GM19043 (cell line): ENCODE data around the gene MYH6.
"Not testable (repeated sequence)": the region's sequence is repeated elsewhere in the genome, so short reads cannot be mapped to it uniquely, and the experiment has no call there.

ENCODE experiments used
- ATAC-seq: cut with Tn5 transposase; IDR thresholded peaks from one replicate; pipeline ENCODE4 v1.9.1; 2021; ENCODE audit warnings: low read depth; ENCODE audit not compliant: unreplicated experiment

MYH6 gene

DNA sequence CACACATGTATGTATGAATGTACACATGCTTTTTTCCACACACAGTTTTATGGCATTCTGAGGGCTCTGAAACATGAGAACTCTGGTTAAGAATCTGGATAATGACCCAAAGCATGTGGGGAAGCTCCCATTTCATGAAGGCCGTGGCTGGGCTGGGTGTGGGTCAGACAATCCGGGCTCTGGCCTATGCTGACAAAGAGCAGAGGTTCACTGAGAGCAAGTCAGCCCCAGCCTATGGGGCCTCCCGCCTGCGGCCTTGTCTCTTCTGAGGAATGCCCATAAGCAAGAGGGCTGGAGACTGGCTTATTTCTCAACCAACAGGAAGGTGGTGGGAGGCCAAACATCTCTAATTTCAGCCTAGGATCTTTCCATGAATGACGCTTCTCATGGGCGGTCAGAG lies 8.5 kb downstream of the MYH6 start:
- no peak for ATAC-seq

DNA sequence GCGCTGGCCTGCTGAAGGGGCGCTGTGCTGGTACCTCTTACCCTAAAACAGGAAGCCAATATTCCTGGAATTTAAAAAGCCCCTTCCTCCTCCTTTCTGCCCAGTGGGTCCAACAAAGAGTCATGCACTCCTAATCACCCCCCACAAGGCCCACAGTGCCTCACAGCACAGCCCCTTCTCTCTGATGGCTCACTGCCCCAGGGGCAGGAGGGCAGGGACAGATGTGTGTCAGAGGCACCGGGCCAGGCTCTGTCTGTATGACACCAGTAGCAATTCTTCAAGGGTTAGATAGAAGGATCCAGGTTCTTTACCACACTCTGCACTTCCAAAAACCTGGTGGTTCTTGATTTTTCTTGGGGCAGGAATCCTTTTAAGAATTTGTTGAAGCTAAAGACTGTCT lies 8.9 kb downstream of the MYH6 start:
- no peak for ATAC-seq

DNA sequence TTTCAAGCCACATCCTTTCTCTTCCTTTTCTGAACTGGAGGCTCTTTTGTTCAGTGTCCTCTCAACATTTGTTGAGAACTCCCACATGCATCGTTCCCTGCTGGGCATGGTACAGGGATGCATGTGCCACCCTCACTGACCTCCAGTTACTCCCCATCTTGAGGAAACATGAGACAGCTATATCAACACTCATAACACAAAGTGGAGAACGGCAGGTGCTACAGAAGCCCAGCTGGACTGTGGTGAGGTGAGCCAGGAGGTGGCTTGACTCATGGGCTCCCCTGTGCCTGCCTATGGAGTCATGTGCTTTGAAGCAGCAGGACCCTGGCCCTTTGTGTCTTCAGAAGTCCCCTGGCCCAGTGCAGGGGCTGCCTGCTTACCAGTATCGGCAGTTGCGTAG lies 9.7 kb downstream of the MYH6 start:
- ATAC-seq: no peak

DNA sequence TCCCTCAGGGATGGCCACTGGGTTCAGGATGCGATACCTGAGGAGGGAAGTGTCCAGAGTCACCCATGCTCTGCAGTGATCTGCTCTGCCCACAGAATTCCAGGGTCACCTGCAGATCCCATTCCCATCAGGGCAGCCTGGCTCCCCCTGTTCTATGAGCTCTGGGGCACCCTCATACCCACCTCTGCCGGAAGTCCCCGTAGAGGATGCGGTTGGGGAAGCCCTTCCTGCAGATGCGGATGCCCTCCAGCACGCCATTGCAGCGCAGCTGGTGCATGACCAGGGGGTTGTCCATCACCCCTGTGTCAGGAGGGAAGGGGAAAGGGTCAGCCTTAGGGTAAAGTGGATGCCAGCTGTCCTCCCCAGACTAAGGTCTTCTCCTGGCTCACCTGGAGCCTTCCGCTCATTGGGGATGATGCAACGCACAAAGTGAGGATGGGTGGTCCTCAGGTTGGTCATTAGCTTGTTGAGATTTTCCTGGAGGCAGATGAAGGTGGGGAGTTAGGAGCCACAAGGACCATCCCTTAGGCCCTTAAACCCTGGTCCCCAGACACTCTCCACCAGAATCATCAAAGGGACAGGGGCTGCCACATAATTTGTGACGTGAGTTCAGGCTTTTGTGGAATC lies 11.2 kb downstream of the MYH6 start:
- no peak for ATAC-seq

DNA sequence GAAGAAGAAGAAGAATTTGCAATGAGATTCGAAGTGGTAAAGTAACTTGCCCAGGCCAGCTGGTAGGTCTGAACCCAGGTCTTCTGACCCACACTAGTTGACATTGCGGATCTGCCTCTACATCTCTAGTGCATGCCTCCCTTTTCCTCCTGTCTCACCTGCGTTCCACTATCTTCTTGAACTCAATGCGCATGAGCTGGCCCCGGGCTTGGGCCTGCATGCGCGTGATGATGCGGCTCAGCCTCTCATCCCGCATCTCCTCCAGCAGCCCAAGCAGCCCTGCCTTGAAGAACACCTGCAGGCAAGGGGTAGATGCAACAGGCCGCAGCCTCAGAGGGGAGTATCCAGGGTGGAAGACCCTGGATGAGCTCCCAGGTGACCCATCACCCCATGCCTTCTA lies 11.9 kb downstream of the MYH6 start:
- ATAC-seq: no peak

DNA sequence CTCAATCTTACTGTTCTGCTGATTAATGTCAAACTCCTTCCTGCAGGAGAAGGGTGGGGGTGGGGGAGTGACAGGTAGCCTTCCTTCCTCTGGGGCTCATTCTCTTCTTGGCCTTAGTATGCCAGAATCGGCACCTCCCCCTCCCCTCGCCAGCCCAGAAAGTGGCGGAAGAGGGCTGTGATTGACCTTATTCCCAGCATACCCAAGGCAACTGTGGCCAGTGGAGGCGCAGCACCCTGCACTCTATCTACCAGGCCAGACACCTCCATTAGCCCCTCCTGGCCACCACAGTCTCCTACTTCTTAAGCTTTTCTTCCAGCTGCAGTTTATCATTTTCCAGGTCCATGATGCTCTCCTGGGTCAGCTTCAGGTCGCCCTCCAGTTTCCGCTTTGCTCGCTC lies 15.5 kb downstream of the MYH6 start:
- no peak for ATAC-seq

DNA sequence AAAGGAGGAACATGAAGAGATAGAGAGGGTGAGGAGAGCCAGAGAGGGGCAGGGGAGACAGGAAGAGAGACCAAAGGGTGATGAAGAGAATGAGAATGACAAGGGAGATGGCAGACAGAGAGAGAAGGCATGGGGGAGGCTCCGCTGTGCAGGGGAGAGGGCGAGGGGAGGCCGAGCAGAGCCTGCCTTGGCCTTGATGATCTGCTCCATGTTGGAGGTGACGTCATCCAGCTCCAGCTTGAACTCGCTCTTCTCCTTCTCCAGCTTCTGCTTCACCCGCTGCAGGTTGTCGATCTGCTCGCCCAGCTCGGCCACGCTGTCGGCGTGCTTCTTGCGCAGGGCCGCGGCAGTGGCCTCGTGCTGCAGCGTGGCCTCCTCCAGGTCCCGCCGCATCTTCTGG lies 18.2 kb downstream of the MYH6 start:
- ATAC-seq: not testable (repeated sequence)

DNA sequence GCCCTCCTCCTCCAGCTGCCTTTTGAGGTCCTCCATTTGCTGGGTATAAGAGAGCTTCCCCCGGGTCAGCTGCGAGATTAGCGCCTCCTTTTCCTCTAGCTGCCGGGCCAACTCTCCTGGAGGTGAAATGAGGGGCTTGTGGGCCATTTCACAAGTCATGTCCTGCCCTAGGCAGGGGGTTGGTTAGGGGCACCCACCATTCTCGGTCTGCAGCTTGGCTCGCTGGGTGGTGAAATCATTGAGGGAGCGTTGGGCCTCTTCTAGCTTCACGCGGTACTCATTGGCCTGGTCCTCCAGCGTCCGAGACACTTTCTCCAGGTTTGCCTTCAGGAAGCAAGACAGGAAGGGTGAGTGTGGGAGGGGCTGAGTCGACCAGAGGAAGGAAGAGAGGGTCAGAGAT lies 18.7 kb downstream of the MYH6 start:
- no peak for ATAC-seq

DNA sequence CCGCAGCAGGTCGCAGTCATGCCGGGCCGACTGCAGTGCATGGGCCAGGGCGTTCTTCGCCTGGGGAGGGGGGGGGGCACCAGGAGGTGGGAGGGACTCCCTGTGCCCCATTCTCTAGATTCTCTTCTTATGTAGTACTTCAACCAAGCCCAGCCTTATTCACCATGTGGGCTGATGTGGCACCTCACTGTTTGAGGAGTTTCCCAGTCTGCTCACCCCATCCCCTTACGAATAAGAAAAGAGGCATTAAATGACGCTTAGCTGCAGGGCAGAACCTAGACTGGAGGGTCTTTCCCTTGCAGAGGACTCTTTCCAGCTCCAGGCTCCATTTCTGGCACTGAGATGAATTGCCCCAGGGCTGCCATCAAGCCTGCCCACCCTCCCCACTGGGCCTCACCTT lies 19.1 kb downstream of the MYH6 start:
- no peak for ATAC-seq

DNA sequence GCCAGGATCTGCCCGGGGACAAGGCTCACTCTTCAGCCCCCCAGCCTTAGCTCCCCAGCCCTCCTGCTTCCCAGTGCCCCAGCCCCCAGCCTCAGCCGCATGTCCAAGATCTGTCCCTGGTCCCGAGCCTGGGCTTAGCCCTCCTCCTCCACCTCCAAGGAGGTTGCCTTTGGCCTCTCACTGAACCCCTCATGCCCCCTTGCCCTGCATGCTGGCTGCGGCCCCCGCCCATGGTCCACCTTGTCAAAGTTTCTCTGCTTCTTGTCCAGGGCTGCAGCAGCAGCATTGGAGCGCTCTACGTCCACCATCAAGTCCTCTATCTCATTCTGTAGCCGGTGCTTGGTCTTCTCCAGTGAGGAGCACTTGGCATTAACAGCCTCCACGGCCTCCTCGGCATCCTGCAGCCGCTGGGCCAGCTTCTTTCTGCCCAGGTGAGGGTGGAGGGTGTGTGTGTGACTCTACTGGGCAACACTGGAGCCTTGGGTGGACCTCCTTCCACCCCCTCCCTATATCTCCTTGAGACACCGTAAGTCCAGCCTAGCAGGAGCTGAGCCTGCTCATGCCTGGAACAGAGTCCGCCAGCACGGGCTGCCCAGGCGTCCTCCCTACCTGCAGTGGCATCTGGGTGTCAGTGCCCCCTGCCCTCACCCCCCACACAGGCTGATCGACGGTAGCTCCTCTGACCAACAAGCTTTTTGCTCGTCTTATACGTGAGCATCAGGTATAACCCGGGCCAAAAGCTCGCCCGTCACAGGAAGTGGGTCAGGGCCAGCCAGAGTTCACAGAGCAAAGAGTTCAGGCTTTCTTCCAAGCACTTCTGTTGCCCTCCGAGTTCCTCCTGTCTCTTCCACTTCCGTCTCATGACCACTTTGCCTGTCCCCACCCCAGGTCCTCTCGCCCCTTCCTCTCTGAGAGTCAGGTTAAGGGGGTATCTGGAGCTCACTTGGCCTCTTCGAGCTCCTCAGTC lies 19.9 kb downstream of the MYH6 start:
- ATAC-seq: no peak

DNA sequence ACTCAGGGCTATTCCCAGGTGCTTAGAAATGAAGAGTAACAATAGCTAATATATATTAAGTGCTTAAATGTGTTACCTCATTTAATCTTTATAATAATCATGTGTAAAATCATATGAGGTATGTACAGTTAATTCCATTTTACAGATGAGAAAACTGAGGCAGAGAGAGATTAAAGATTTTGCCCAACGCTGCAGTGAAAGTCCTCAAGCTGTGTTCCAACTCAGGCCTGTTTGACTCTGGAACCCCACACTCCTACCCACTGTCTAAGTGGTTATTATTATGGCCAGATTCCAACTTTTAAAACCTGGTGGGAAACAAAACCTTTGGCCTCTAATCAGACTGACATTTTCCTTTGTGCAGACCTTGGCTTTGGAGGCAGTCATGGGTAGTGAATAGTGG lies 21.1 kb downstream of the MYH6 start:
- ATAC-seq: no peak

DNA sequence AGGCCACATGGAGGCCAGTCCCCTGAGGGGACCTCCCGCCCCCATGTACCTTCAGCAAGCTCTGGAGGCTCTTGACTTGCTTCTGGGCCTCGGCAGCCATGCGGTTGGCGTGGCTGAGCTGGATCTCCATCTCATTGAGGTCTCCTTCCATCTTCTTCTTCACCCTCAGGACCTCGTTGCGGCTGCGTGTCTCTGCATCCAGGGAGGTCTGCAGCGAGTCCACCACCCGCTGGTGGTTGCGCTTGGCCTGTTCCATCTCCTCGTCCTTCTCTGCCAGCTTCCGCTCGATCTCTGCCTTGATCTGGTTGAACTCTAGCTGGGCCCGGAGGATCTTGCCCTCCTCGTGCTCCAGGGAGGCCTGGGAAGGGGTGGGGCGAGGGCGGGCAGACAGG lies 21.8 kb downstream of the MYH6 start:
- not testable (repeated sequence) for ATAC-seq

DNA sequence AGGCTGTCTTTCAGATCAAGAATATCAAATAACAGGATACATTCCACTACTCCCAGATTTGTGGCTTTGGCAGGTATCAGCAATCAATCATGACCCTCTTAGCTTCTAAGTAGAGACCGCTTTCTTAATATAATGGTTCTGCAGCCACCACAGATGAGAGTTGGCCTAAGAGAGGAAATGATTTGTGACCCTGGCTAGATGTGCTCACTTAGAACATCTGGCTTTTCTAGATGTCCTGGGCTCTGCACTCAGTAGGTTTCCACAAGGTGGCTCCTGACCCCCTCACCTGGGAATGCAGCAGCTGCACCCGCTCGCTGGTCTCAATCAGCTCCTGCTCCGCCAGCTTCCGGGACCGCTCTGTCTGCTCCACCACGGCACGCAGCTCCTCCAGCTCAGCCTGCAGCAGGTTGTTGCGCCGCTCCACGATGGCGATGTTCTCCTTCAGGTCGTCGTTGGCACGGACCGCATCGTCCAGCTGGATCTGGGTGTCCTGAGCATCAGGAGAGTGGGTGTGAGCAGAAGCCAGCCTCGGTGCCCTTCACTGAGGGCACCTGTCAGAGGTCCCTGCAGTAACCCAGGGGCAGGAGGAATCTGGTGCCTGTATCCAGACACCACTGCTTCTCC lies 22.3 kb downstream of the MYH6 start:
- ATAC-seq: no peak

DNA sequence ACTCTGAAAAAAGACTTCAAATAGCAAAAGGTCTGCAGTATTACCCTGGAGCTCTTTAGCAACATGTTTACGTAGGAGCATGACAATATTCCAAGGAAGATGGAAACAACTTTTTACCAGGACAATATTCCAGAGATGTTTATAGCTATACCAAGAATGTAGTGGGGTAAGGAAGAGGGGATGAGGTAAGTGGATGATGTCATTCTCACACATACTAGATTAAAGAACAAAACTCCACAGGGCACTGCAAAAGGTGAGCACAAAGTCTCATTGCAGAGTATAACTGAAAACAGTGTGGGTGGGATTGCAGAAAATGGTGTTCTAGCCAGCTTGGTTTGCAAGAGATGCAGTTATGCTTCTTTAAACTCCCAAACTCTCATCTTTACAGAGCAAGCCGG lies 22.8 kb downstream of the MYH6 start:
- no peak for ATAC-seq

DNA sequence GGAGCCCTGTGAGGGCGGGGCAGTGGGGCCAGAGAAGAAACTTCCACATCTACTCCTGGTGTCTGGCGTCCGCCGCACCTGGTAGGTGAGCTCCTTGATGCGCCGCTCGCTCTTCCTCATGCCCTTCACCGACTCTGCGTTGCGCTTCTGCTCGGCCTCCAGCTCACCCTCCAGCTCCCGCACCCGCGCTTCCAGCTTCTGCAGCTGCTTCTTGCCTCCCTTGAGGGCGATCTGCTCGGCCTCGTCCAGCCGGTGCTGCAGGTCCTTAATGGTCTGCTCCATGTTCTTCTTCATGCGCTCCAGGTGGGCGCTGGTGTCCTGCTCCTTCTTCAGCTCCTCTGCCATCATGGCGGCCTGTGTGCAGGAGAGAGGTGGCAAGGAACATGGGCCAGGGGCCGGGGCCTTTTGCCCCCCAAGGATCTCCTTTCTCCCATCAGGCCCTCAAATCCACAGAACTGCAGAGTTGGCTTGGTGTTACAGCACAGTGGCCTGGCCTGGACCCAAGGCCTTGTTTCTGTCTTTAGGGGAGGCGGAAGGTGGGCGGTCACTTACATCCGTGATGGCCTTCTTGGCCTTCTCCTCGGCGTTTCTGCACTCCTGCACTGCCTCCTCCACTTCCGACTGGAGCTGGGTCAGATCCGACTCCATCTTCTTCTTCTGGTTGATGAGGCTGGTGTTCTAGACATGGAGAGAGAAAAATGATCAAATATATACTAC lies 23.6 kb downstream of the MYH6 start:
- no peak for ATAC-seq

DNA sequence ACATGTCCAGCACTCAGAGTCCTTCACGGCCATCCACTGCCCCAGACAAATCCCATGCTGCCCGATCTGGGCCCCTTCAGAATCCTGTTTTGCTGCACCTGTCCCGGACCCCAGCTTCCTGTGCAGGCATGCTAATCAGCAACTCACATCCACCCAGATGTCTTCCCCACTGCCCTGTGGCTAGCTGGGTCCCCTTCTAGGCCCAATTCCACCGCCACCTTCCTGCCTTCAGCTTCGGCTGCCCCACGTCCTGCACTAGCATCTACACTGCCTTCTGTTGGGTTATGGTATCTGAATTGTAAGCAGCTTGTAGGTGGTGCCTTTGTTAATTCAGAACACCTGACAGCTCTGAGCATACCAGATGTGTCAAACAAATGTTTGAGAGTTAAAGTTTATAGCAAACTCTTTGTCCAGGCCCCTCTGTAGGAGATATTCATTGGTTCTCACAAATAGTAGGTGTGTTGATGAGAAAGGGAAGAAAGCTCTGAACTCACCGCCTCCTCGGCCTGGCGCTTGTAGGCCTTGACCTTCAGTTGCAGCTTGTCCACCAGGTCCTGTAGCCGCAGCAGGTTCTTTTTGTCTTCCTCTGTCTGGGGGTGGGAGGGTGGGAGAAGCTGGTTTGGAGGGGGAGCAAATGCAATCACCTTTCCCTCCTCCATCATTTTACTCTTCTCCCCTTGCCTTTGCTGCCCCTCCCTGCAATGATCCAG lies 25.2 kb downstream of the MYH6 start:
- no peak for ATAC-seq

DNA sequence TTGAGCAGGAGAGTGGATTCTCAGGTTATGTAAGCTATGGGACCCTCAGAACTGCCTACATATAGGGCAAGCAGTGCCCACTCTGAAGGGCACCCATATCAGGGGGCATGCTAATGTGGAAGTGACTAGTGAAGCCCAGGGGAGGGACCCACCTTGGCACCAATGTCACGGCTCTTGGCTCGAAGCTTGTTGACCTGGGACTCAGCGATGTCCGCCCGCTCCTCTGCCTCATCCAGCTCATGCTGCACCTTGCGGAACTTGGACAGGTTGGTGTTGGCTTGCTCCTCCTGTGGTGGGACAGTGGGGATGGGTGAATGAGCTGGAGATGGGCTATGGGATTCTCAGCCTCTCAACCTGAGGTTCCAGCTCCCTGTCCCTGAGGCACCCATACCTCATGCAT lies 25.8 kb downstream of the MYH6 start:
- no peak for ATAC-seq

DNA sequence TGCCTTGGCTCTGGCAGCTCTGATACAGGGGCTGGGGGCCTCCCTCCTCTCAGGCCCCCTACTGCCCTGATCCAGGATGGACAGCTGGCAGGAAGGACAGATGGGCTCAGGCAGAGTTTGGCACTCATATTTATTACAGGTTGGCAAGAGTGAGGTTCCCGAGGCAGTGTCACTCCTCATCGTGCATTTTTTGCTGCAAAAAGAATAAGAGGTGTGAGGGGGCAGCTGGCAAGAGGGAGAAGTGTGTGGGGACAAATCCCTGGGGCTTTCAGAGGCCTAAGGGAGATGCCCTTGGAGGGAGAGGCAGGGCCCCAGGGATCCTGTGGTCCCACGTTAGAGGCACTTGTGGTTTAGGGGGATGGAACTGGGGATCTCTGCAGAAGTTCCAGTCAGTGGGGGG lies 26.2 kb downstream of the MYH6 start:
- no peak for ATAC-seq

DNA sequence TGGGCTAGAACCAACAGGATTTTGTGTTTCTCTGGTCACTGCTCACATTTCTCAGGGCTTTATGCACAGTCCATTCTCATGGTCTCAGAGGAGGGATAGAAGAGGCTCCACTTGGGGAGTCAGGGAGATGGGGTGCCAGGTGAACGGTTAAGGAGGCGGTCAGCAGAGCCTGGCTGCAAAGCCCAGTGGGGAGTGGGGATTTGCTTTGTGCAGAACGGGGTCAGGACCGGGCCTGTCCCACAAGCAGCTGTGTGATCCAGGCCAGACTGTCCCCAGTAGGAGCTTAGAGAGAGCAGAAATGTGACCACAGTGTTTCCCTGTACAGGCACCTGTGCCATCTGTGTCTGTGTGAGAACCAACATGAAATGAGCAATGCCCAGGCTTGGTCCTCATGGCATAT lies 27.1 kb downstream of the MYH6 start:
- no peak for ATAC-seq

DNA sequence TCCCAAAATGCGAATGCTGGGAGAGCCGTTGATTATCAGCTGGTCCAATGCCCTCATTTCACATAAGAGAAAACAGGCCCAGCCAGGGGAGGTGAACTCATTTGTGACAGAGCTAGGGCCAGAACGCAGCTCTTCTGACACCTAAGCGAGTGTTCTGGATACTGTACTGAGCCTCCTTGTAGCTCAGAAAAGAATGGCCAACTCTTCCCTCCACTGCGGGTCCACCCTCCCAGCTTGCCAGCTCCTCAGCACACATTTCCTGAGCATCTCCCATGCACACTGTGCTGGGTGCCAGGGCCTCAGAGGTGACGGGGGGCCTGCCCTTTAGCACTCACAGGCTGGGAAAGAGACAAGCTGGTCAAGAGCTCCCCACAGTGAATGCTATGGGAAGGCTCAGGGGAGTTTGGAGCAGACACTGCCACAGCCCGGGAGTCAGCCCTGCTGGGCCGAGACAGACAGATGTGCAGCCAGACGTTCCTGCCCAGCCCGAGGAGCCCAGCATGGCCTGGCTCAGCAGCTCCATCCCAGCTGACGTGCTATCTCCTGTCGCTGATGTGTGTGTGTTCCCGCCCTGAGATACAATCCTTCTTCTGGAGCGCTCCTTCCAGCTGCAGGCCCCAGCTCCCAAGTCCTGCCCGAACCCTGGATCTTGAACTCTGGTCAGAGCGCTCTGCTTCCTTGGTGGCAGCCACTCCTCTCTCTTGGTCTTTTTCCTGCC lies 27.7 kb downstream of the MYH6 start:
- no peak for ATAC-seq
